Loucy (cell line): Measurements from ENCODE around the gene ACP3.

Experiments used
- EZH2phosphoT487 ChIP-seq: fragments of 200-600 bp; IDR thresholded peaks from 2 replicates; pipeline ENCODE4 v1.6.1; 2018; ENCODE audit warnings: antibody characterized with exemption, mild to moderate bottlenecking, moderate library complexity, borderline replicate concordance
- TF ChIP-seq, protein P1 (sequence below): fragments of 200-600 bp; sonication (generic); conservative IDR thresholded peaks from 2 replicates; pipeline ENCODE4 v1.5.1; 2014; ENCODE audit warnings: mild to moderate bottlenecking, antibody characterized with exemption, low read length

DNA sequence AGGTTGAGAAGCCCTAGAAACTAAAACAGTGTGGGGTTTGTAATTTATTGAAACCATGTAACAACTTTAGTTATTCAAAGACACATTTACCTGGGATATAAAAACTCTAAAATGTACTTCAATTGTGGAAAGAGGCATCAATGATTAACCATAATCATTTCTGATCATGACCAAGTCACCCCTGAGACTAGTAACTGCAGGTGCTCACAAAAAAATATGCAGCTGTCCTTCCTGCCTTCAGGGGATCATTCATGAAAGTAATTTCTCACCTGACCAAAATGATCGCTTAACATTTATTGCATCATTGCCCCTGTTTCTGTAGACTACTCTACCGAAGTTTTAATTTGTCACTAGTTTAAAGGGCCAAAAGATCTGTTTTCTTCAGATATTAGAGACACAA is 9.0 kb downstream of the ACP3 start:
- TF ChIP-seq EZH2phosphoT487 = no peak
- TF ChIP-seq, protein P1, sequence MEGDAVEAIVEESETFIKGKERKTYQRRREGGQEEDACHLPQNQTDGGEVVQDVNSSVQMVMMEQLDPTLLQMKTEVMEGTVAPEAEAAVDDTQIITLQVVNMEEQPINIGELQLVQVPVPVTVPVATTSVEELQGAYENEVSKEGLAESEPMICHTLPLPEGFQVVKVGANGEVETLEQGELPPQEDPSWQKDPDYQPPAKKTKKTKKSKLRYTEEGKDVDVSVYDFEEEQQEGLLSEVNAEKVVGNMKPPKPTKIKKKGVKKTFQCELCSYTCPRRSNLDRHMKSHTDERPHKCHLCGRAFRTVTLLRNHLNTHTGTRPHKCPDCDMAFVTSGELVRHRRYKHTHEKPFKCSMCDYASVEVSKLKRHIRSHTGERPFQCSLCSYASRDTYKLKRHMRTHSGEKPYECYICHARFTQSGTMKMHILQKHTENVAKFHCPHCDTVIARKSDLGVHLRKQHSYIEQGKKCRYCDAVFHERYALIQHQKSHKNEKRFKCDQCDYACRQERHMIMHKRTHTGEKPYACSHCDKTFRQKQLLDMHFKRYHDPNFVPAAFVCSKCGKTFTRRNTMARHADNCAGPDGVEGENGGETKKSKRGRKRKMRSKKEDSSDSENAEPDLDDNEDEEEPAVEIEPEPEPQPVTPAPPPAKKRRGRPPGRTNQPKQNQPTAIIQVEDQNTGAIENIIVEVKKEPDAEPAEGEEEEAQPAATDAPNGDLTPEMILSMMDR = no peak
